ENCODE measurements around the gene SYCE3.

SYCE3 gene

GRCh38 chr22:50517495-50518260, 45.0 kb downstream of the SYCE3 start:
- Histone ChIP-seq H4K20me1 (ENCODE audit: insufficient read depth, low read length) (no peaks in the 10 kb centered on the region; the same call in 1 of the 2 replicates), H3K79me2 (ENCODE audit: low read length) (peaks cover 28% of the 10 kb centered on the region)

GRCh38 chr22:50516891-50517290, 45.8 kb downstream of the SYCE3 start:
- Histone ChIP-seq H3K4me1 (ENCODE audit: low read length) (no peaks in the 10 kb centered on the region), H3K4me3 (ENCODE audit: low read length) (no peak overlapping the region), H3K79me2 (ENCODE audit: low read length) (peaks cover 34% of the 10 kb centered on the region), H3K27ac (ENCODE audit: low read length) (no peak overlapping the region), H3K36me3 (replicated peaks; ENCODE audit: low read depth, low read length) (no peaks in the 10 kb centered on the region), H3K9ac (ENCODE audit: low read length) (no peak overlapping the region), H2AFZ (ENCODE audit: low read depth, low read length) (no peak overlapping the region), H4K20me1 (ENCODE audit: insufficient read depth, low read length) (no peaks in the 10 kb centered on the region; the same call in 1 of the 2 replicates), H3K9me3 (ENCODE audit: insufficient read depth, low read length) (no peaks in the 10 kb centered on the region), H3K4me2 (ENCODE audit: low read length) (no peak overlapping the region), H3K27me3 (ENCODE audit: low read depth, low read length) (no peaks in the 10 kb centered on the region)
- TF ChIP-seq EZH2phosphoT487 (IDR thresholded peaks at IDR 0.05; ENCODE audit: low read depth), result no peak
- TF ChIP-seq, protein P1, sequence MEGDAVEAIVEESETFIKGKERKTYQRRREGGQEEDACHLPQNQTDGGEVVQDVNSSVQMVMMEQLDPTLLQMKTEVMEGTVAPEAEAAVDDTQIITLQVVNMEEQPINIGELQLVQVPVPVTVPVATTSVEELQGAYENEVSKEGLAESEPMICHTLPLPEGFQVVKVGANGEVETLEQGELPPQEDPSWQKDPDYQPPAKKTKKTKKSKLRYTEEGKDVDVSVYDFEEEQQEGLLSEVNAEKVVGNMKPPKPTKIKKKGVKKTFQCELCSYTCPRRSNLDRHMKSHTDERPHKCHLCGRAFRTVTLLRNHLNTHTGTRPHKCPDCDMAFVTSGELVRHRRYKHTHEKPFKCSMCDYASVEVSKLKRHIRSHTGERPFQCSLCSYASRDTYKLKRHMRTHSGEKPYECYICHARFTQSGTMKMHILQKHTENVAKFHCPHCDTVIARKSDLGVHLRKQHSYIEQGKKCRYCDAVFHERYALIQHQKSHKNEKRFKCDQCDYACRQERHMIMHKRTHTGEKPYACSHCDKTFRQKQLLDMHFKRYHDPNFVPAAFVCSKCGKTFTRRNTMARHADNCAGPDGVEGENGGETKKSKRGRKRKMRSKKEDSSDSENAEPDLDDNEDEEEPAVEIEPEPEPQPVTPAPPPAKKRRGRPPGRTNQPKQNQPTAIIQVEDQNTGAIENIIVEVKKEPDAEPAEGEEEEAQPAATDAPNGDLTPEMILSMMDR (IDR thresholded peaks at IDR 0.05; ENCODE audit: low read depth, low read length), result no peak

More at GRCh38 chr22:50517495-50518260, 45.0 kb downstream of the SYCE3 start:
- Histone ChIP-seq H3K4me3 (ENCODE audit: low read length) (no peak overlapping the region), H3K4me1 (ENCODE audit: low read length) (no peaks in the 10 kb centered on the region), H3K36me3 (replicated peaks; ENCODE audit: low read depth, low read length) (no peaks in the 10 kb centered on the region), H3K4me2 (ENCODE audit: low read length) (no peak overlapping the region), H3K27ac (ENCODE audit: low read length) (no peak overlapping the region), H3K27me3 (ENCODE audit: low read depth, low read length) (no peaks in the 10 kb centered on the region), H3K9ac (ENCODE audit: low read length) (no peak overlapping the region), H3K9me3 (ENCODE audit: insufficient read depth, low read length) (no peaks in the 10 kb centered on the region), H2AFZ (ENCODE audit: low read depth, low read length) (no peak overlapping the region)
- TF ChIP-seq, protein P1 (IDR thresholded peaks at IDR 0.05; ENCODE audit: low read depth, low read length), result no peak
- no peak for TF ChIP-seq EZH2phosphoT487 (IDR thresholded peaks at IDR 0.05; ENCODE audit: low read depth)

DNA sequence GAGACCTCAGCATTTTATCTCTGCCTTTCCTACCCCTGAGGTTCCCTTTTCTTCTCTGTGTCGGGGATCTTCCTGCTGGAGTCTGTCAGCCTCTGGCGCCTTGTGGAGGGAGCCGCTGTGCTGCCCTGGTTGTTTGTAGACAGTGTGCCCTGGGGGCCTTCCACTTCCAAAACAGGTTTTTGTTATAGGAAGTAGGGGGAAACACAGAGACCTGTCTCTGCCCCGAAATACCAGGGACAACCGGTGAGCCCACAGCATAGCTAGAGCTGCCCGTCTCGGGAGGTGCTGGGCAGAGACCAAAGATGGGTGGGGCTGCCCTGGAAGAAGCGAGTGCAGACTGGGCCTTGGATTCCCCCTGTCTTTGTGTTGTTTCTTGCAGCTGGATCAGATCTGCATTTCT, 46.7 kb downstream of the SYCE3 start:
- no peaks in the 10 kb centered on the region for H3K27me3 ChIP-seq (ENCODE audit: low read depth, low read length)
- H3K79me2 ChIP-seq (ENCODE audit: low read length), result peaks cover 34% of the 10 kb centered on the region
- H3K4me1 ChIP-seq (ENCODE audit: low read length), result no peaks in the 10 kb centered on the region
- no peak overlapping the region for H3K9ac ChIP-seq (ENCODE audit: low read length)
- no peak overlapping the region for H3K4me2 ChIP-seq (ENCODE audit: low read length)
- no peaks in the 10 kb centered on the region for H3K36me3 ChIP-seq (replicated peaks; ENCODE audit: low read depth, low read length)
- no peaks in the 10 kb centered on the region; the same call in 1 of the 2 replicates for H4K20me1 ChIP-seq (ENCODE audit: insufficient read depth, low read length)
- H3K9me3 ChIP-seq (ENCODE audit: insufficient read depth, low read length), result no peaks in the 10 kb centered on the region
- H3K27ac ChIP-seq (ENCODE audit: low read length), result no peak overlapping the region
- no peak overlapping the region for H3K4me3 ChIP-seq (ENCODE audit: low read length)
- no peak overlapping the region for H2AFZ ChIP-seq (ENCODE audit: low read depth, low read length)
- TF ChIP-seq, protein P1 (IDR thresholded peaks at IDR 0.05; ENCODE audit: low read depth, low read length), result no peak
- TF ChIP-seq EZH2phosphoT487 (IDR thresholded peaks at IDR 0.05; ENCODE audit: low read depth), result no peak

DNA sequence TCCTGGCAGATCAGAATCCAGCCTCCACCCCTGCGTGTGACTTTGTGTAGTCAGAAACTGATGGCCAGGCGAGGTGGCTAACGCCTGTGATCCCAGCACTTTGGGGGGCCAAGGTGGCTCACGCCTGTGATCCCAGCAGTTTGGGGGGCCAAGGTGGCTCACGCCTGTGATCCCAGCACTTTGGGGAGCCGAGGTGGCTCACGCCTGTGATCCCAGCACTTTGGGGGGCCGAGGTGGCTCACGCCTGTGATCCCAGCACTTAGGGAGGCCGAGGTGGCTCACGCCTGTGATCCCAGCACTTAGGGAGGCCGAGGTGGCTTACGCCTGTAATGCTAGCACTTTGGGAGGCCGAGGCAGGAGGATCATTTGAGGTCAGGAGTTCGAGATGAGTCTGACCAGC, 49.5 kb downstream of the SYCE3 start:
- Histone ChIP-seq H2AFZ (ENCODE audit: low read depth, low read length) (no peak overlapping the region), H3K79me2 (ENCODE audit: low read length) (peaks cover 53% of the 10 kb centered on the region), H3K9ac (ENCODE audit: low read length) (no peak overlapping the region), H3K9me3 (ENCODE audit: insufficient read depth, low read length) (no peaks in the 10 kb centered on the region), H4K20me1 (ENCODE audit: insufficient read depth, low read length) (peaks cover 4% of the 10 kb centered on the region; the same call in 1 of the 2 replicates), H3K27ac (ENCODE audit: low read length) (no peak overlapping the region), H3K4me3 (ENCODE audit: low read length) (no peak overlapping the region), H3K27me3 (ENCODE audit: low read depth, low read length) (no peaks in the 10 kb centered on the region), H3K36me3 (replicated peaks; ENCODE audit: low read depth, low read length) (no peaks in the 10 kb centered on the region), H3K4me1 (ENCODE audit: low read length) (peaks cover 10% of the 10 kb centered on the region), H3K4me2 (ENCODE audit: low read length) (no peak overlapping the region)
- TF ChIP-seq, protein P1 (IDR thresholded peaks at IDR 0.05; ENCODE audit: low read depth, low read length), result no peak
- no peak for TF ChIP-seq EZH2phosphoT487 (IDR thresholded peaks at IDR 0.05; ENCODE audit: low read depth)

Data from OCI-LY3 (cell line).